GM19395 (cell line): Measurements from ENCODE around the gene NTRK3.
"Not testable (repeated sequence)": the region's sequence is repeated elsewhere in the genome, so short reads cannot be mapped to it uniquely, and the experiment has no call there.

ENCODE experiments used
- ATAC-seq: cut with Tn5 transposase; IDR thresholded peaks from one replicate; pipeline ENCODE4 v1.9.1; 2021; ENCODE audit warnings: mild to moderate bottlenecking, moderate library complexity; ENCODE audit not compliant: unreplicated experiment

Gene NTRK3

GRCh38 chr15:87850916-87851315 lies 405.6 kb downstream of the NTRK3 start:
- no peak for ATAC-seq

GRCh38 chr15:87849181-87849580 lies 407.4 kb downstream of the NTRK3 start:
- ATAC-seq: no peak

GRCh38 chr15:87848012-87848411 lies 408.5 kb downstream of the NTRK3 start:
- no peak for ATAC-seq

GRCh38 chr15:87846746-87847145 lies 409.8 kb downstream of the NTRK3 start:
- no peak for ATAC-seq

GRCh38 chr15:87843312-87843711 lies 413.2 kb downstream of the NTRK3 start:
- ATAC-seq: no peak

GRCh38 chr15:87841426-87841998 lies 415.0 kb downstream of the NTRK3 start:
- ATAC-seq: no peak

- ATAC-seq: not testable (repeated sequence)
Observed at GRCh38 chr15:87835830-87836229, 420.7 kb downstream of the NTRK3 start.

GRCh38 chr15:87833333-87833732 lies 423.2 kb downstream of the NTRK3 start:
- not testable (repeated sequence) for ATAC-seq

GRCh38 chr15:87829332-87830050 lies 427.0 kb downstream of the NTRK3 start:
- no peak for ATAC-seq

- ATAC-seq: no peak
Observed at GRCh38 chr15:87828608-87829007, 427.9 kb downstream of the NTRK3 start.

- ATAC-seq: no peak
Observed at GRCh38 chr15:87827131-87827530, 429.4 kb downstream of the NTRK3 start.

GRCh38 chr15:87826119-87826747 lies 430.3 kb downstream of the NTRK3 start:
- ATAC-seq: no peak

GRCh38 chr15:87818756-87819155 lies 437.8 kb downstream of the NTRK3 start:
- ATAC-seq: no peak

- ATAC-seq: no peak
Observed at GRCh38 chr15:87817553-87817952, 439.0 kb downstream of the NTRK3 start.

- no peak for ATAC-seq
Observed at GRCh38 chr15:87816811-87817210, 439.7 kb downstream of the NTRK3 start.

GRCh38 chr15:87816016-87816415 lies 440.5 kb downstream of the NTRK3 start:
- no peak for ATAC-seq
